ENCODE data around the gene ZFAND3.

GRCh38 chr6:37983720-37984501 lies 164.4 kb downstream of the ZFAND3 start:
- TF ChIP-seq CTCF (IDR thresholded peaks at IDR 0.05) (no peak), POLR2AphosphoS5 (IDR thresholded peaks at IDR 0.05) (no peak), EP300 (IDR thresholded peaks at IDR 0.05) (no peak), POLR2A (IDR thresholded peaks at IDR 0.05) (no peak)

Measured in stomach (tissue), 4 donors.